NB4 (cell line): Measurements from ENCODE around the gene GRIN3B.

Experiments
- DNase-seq: peaks from one replicate; pipeline ENCODE4 v3.0.0; 2010; ENCODE audit warnings: low read depth
- H3K4me3 ChIP-seq: one replicate; pipeline ENCODE4 v1.5.1; 2011; ENCODE audit warnings: mild to moderate bottlenecking, low read depth, low read length, moderate library complexity
- CTCF ChIP-seq: IDR thresholded peaks from one replicate; pipeline ENCODE4 v1.5.1; 2012; ENCODE audit warnings: low read depth, low read length
- MAX ChIP-seq: IDR thresholded peaks from 2 replicates; pipeline ENCODE4 v1.6.1; 2011; ENCODE audit warnings: low read depth, low read length
- MYC ChIP-seq: IDR thresholded peaks from 2 replicates; pipeline ENCODE4 v1.6.1; 2011; ENCODE audit warnings: low read depth, low read length
- POLR2A ChIP-seq: IDR thresholded peaks from 2 replicates; pipeline ENCODE4 v1.6.1; 2011; ENCODE audit warnings: mild to moderate bottlenecking; ENCODE audit not compliant: insufficient read length; ENCODE audit errors: extremely low read depth

Gene GRIN3B

GRCh38 chr19:964761-965694 is 35.2 kb upstream of the GRIN3B start:
- DNase-seq: no peak
- TF ChIP-seq MYC (no peak), POLR2A (no peak), MAX (no peak), CTCF (no peak)
- no peak overlapping the region for H3K4me3 ChIP-seq

GRCh38 chr19:966485-967088 is 33.6 kb upstream of the GRIN3B start:
- no peak for DNase-seq
- no peak overlapping the region for H3K4me3 ChIP-seq
- TF ChIP-seq POLR2A (no peak), MYC (no peak), CTCF (no peak), MAX (no peak)

- peak; percentile 37 for DNase-seq
- H3K4me3 ChIP-seq: no peak overlapping the region
- TF ChIP-seq POLR2A: no peak
- peak; percentile 42 for TF ChIP-seq CTCF
These were observed 29.5 kb upstream of the GRIN3B start for GRCh38 chr19:970695-971094.

- DNase-seq: no peak
- TF ChIP-seq POLR2A: no peak
- no peak for TF ChIP-seq MAX
- TF ChIP-seq MYC: no peak
- no peak for TF ChIP-seq CTCF
- H3K4me3 ChIP-seq: no peak overlapping the region
These were observed 28.4 kb upstream of the GRIN3B start for GRCh38 chr19:971795-972194.

- DNase-seq: no peak
- H3K4me3 ChIP-seq: no peak overlapping the region
- TF ChIP-seq MAX: no peak
- no peak for TF ChIP-seq CTCF
- no peak for TF ChIP-seq MYC
- TF ChIP-seq POLR2A: no peak
These were observed 27.9 kb upstream of the GRIN3B start for GRCh38 chr19:972281-972680.
